SK-N-MC (cell line): ENCODE measurements around the gene FOXA3.

ENCODE experiments used
- EZH2 ChIP-seq: fragments of 200-600 bp; sonication (generic); IDR thresholded peaks from one replicate; pipeline ENCODE4 v1.6.1; 2017; ENCODE audit warnings: antibody characterized with exemption
- FOXP2 ChIP-seq: optimal IDR thresholded peaks from 2 replicates; pipeline ENCODE3; 2011; ENCODE audit warnings: mild to moderate bottlenecking, moderate library complexity; ENCODE audit not compliant: insufficient read depth; ENCODE audit errors: extremely low read length, control extremely low read depth
- POLR2AphosphoS5 ChIP-seq: IDR thresholded peaks from 2 replicates; pipeline ENCODE4 v1.6.1; 2012; ENCODE audit warnings: mild to moderate bottlenecking, low read depth, low read length, borderline replicate concordance

- TF ChIP-seq EZH2 = no peak
- TF ChIP-seq POLR2AphosphoS5 = no peak
- no peak for TF ChIP-seq FOXP2
Measured at GRCh38 chr19:45881082-45881908, 17.2 kb downstream of the FOXA3 start.
